HepG2 (cell line): ENCODE results near the gene ADI1. TPM values are rescaled to one million over a fixed set of nuclear protein-coding genes. Genes with fewer than 3 reads are reported as not detected.

ENCODE experiments used
- ATAC-seq: fragments of 200-7000 bp; cut with Tn5 transposase; 3 replicates; pipeline ENCODE4 v1.9.1; 2020; ENCODE audit warnings: mild to moderate bottlenecking, moderate library complexity
- BruUV-seq: library from RNA; stranded (reverse); fragments of 400-500 nt; replicated peaks from 2 replicates; lab custom pipeline; 2021; lab: Mats Ljungman, UMichigan
- CTCF ChIA-PET: fragments of 300-600 bp; formaldehyde crosslinking; extraction: SDS; loops from one replicate; lab custom pipeline; 2021; ENCODE audit warnings: low total read pairs, inconsistent platforms, low intra/inter-chr PET ratio; lab: Yijun Ruan, JAX
- POLR2A ChIA-PET: fragments of 350-600 bp; sonication (Branson Sonifier 250); formaldehyde crosslinking; loops from one replicate; lab custom pipeline; 2020; ENCODE audit warnings: antibody characterized with exemption, inconsistent platforms; lab: Yijun Ruan, JAX
- DNase-seq: peaks from one replicate; pipeline ENCODE4 v3.0.0-alpha.2; 2015; ENCODE audit warnings: low spot score
- FAIRE-seq: peaks from 3 replicates; lab custom pipeline; 2011; peaks lifted over from hg19 to GRCh38; lab: Jason Lieb, UNC
- H2AFZ ChIP-seq: one replicate; pipeline ENCODE4 v1.6.1; 2011; ENCODE audit warnings: low read length, inconsistent platforms
- H3K27ac ChIP-seq: fragments of 300-600 bp; 3 replicates; pipeline ENCODE4 v1.8.0; 2011; ENCODE audit warnings: mixed run types, mild to moderate bottlenecking, mixed read lengths, low read length, inconsistent platforms; ENCODE audit not compliant: insufficient read depth; ENCODE audit errors: extremely low read length
- H3K27me3 ChIP-seq, 2 experiments: fragments of 200-600 bp in 1 of 2; 2 replicates in 1 of 2; 3 replicates in 1 of 2; pipeline versions ENCODE4 v1.6.0 to v1.8.0; 2011; ENCODE audit warnings: low read length in 2 of 2, mild to moderate bottlenecking in 2 of 2, moderate library complexity in 2 of 2, inconsistent platforms in 1 of 2; ENCODE audit not compliant: insufficient read depth in 2 of 2, control insufficient read depth in 1 of 2
- H3K36me3 ChIP-seq, 2 experiments: fragments of 200-600 bp in 1 of 2; replicated peaks in 1 of 2; 2 replicates in 1 of 2; 3 replicates in 1 of 2; pipeline versions ENCODE4 v1.5.1 to v1.8.0; 2011; ENCODE audit warnings: low read length in 2 of 2, inconsistent platforms in 1 of 2; ENCODE audit not compliant: insufficient read depth in 2 of 2, control insufficient read depth in 1 of 2
- H3K4me1 ChIP-seq: 2 replicates; pipeline ENCODE4 v1.5.1; 2012; ENCODE audit warnings: low read length, inconsistent platforms; ENCODE audit not compliant: insufficient read depth
- H3K4me2 ChIP-seq: 2 replicates; pipeline ENCODE4 v1.6.0; 2011; ENCODE audit warnings: low read depth, low read length, inconsistent platforms
- H3K4me3 ChIP-seq, 3 experiments: fragments of 200-600 bp in 1 of 3; sonication (generic), shearing (Covaris generic) in 1 of 3; replicated peaks in 1 of 3; 2 replicates each; pipeline ENCODE4 v1.5.1; 2011 to 2016; ENCODE audit warnings: low read length in 3 of 3, inconsistent platforms in 2 of 3, low read depth in 2 of 3, mild to moderate bottlenecking in 2 of 3, control low read depth in 1 of 3, mixed read lengths in 1 of 3; ENCODE audit not compliant: insufficient read depth in 1 of 3
- H3K79me2 ChIP-seq: one replicate; pipeline ENCODE4 v1.6.1; 2011; ENCODE audit warnings: low read length, inconsistent platforms; ENCODE audit not compliant: insufficient read depth
- H3K9ac ChIP-seq: 2 replicates; pipeline ENCODE4 v1.6.0; 2011; ENCODE audit warnings: mild to moderate bottlenecking, low read depth, low read length, inconsistent platforms; ENCODE audit not compliant: insufficient read depth
- H3K9me3 ChIP-seq: 2 replicates; pipeline ENCODE4 v1.5.1; 2012; ENCODE audit warnings: mild to moderate bottlenecking, low read length
- H4K20me1 ChIP-seq: 2 replicates; pipeline ENCODE4 v1.6.0; 2011; ENCODE audit warnings: inconsistent platforms, mild to moderate bottlenecking, low read length, moderate library complexity; ENCODE audit not compliant: insufficient read depth
- ATM ChIP-seq: fragments of 450-650 bp; IDR thresholded peaks from 2 replicates; pipeline ENCODE4 v1.7.1; 2017; ENCODE audit warnings: mild to moderate bottlenecking, borderline replicate concordance
- EEA1 ChIP-seq: sonication (generic); formaldehyde crosslinking; IDR thresholded peaks from 2 replicates; pipeline ENCODE4 v1.5.1; 2020; ENCODE audit warnings: mild to moderate bottlenecking, missing genetic modification reagents, borderline replicate concordance
- ISX ChIP-seq: sonication (generic); formaldehyde crosslinking; conservative IDR thresholded peaks from 2 replicates; pipeline ENCODE4 v1.5.0; 2020; ENCODE audit warnings: missing genetic modification reagents
- MEIS2 ChIP-seq: sonication (generic); formaldehyde crosslinking; IDR thresholded peaks from 2 replicates; pipeline ENCODE4 v1.9.0; 2021; ENCODE audit warnings: mild to moderate bottlenecking, missing genetic modification reagents
- PRDM4 ChIP-seq: sonication (generic); formaldehyde crosslinking; IDR thresholded peaks from 2 replicates; pipeline ENCODE4 v1.9.0; 2021; ENCODE audit warnings: missing genetic modification reagents, borderline replicate concordance
- RELA ChIP-seq: sonication (generic); formaldehyde crosslinking; IDR thresholded peaks from 2 replicates; pipeline ENCODE4 v1.4.0; 2020; ENCODE audit warnings: missing genetic modification reagents
- SCMH1 ChIP-seq: sonication (generic); formaldehyde crosslinking; IDR thresholded peaks from 2 replicates; pipeline ENCODE4 v1.9.0; 2021; ENCODE audit warnings: missing genetic modification reagents, mild to moderate bottlenecking, borderline replicate concordance
- WGBS: methylation state at CpG from one replicate; pipeline ENCODE4 v1.1.6; 2017; ENCODE audit warnings: low lambda C conversion rate; 5-methylcytosine and 5-hydroxymethylcytosine counted together
- in situ Hi-C: cut with HindIII; loops from 2 replicates; pipeline ENCODE4 v1.10.0; 2017; ENCODE audit warnings: low pct_unique_long_range_greater_than_20kb; ENCODE audit not compliant: extremely low pct_ligation_motif_present
- intact Hi-C: fragments of 100-400 bp; cut with micrococcal nuclease; formaldehyde crosslinking; loops from one replicate; pipeline ENCODE4 v1.10.0; 2022; ENCODE audit not compliant: unreplicated experiment
- polyA plus RNA-seq, 8 experiments: library from polyadenylated mRNA; depleted of rRNA in 3 of 8; stranded (reverse) in 7 of 8; unstranded in 1 of 8; fragments of >200 nt; fragmentation: Illumina TruSeq in 4 of 8; extraction: Trizol in 4 of 8; gene quantifications; 2 replicates each; pipeline versions ENCODE4 v1.2.1 to v1.2.3, GENCODE V29; 2011 to 2016; ENCODE audit warnings: low read depth in 4 of 8, missing spikeins in 1 of 8, mixed read lengths in 1 of 8; ENCODE audit not compliant: insufficient read depth in 1 of 8
- total RNA-seq, 5 experiments: library from RNA; depleted of rRNA; stranded (reverse); fragments of >200 nt; fragmentation: Illumina TruSeq; extraction: Trizol; gene quantifications; 2 replicates each; pipeline ENCODE4 v1.2.3, GENCODE V29; 2016; ENCODE audit warnings: low read depth in 1 of 5
- TF ChIP-seq, protein P1 (sequence below): sonication (generic); formaldehyde crosslinking; IDR thresholded peaks from 2 replicates; pipeline ENCODE4 v1.5.0; 2020; ENCODE audit warnings: missing genetic modification reagents
- TF ChIP-seq, protein P2 (sequence below): sonication (generic); formaldehyde crosslinking; IDR thresholded peaks from 2 replicates; pipeline ENCODE4 v1.4.0; 2020; ENCODE audit warnings: missing genetic modification reagents

Gene ADI1
- total and polyA plus RNA-seq, 2 of the 13 experiments (the other 11 are each of a cell fraction or from before 2014, with no cell fraction given), result 28.7 to 123 TPM

- Histone ChIP-seq H3K27ac (peak within 1 kb of the TSS; percentile 93), H3K27me3 (no peaks in the 10 kb centered on the region; a peak in 1 of 5 replicates), H4K20me1 (no peaks in the 10 kb centered on the region), H3K4me1 (peaks cover 25% of the 10 kb centered on the region), H3K4me2 (peak within 1 kb of the TSS; percentile 80), H3K79me2 (peaks cover 37% of the 10 kb centered on the region), H3K36me3 (peaks cover 12 to 33% of the 10 kb centered on the region in 2 experiments), H3K4me3 (peak within 1 kb of the TSS; percentile 85 to 92 (median 89)), H3K9me3 (no peaks in the 10 kb centered on the region), H2AFZ (no peak within 1 kb of the TSS), H3K9ac (peak within 1 kb of the TSS; percentile 98)
- peak; percentile 62 for FAIRE-seq
- WGBS, result 1% methylated on average over 58 of the region's 67 CpGs
- intact Hi-C loops (loop anchor here (1.0 to 5.0 kb wide), 4 partner anchors 17 to 94 kb away; partner anchors contain the start of genes ADI1 and RPS7), in situ Hi-C loops (no loop called here)
- CTCF ChIA-PET, result no interaction called here
- BruUV-seq, result TSS peak; percentile 83
- POLR2A ChIA-PET, result interaction anchor here (0.7 to 3.9 kb wide), 38 partner anchors 9 to 181 kb away, joined by 3 to 71 read pairs (median 6); partner anchors contain the start of genes ADI1, EIPR1, RPS7 and TRAPPC12
- DNase-seq, result peak; percentile 99
- peak; percentile 98 for ATAC-seq
- peak; percentile 55 for TF ChIP-seq MEIS2 (CRISPR knock-in tag)
- TF ChIP-seq EEA1 (CRISPR knock-in tag), result peak; percentile 94; the same call in 1 of the 2 replicates
- TF ChIP-seq, protein P1, sequence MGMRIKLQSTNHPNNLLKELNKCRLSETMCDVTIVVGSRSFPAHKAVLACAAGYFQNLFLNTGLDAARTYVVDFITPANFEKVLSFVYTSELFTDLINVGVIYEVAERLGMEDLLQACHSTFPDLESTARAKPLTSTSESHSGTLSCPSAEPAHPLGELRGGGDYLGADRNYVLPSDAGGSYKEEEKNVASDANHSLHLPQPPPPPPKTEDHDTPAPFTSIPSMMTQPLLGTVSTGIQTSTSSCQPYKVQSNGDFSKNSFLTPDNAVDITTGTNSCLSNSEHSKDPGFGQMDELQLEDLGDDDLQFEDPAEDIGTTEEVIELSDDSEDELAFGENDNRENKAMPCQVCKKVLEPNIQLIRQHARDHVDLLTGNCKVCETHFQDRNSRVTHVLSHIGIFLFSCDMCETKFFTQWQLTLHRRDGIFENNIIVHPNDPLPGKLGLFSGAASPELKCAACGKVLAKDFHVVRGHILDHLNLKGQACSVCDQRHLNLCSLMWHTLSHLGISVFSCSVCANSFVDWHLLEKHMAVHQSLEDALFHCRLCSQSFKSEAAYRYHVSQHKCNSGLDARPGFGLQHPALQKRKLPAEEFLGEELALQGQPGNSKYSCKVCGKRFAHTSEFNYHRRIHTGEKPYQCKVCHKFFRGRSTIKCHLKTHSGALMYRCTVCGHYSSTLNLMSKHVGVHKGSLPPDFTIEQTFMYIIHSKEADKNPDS (CRISPR knock-in tag), result peak; percentile 64; the same call in 1 of the 2 replicates
- TF ChIP-seq, protein P2, sequence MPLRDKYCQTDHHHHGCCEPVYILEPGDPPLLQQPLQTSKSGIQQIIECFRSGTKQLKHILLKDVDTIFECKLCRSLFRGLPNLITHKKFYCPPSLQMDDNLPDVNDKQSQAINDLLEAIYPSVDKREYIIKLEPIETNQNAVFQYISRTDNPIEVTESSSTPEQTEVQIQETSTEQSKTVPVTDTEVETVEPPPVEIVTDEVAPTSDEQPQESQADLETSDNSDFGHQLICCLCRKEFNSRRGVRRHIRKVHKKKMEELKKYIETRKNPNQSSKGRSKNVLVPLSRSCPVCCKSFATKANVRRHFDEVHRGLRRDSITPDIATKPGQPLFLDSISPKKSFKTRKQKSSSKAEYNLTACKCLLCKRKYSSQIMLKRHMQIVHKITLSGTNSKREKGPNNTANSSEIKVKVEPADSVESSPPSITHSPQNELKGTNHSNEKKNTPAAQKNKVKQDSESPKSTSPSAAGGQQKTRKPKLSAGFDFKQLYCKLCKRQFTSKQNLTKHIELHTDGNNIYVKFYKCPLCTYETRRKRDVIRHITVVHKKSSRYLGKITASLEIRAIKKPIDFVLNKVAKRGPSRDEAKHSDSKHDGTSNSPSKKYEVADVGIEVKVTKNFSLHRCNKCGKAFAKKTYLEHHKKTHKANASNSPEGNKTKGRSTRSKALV, result peak; percentile 92
- TF ChIP-seq ATM, result no peak
- no peak for TF ChIP-seq RELA
- TF ChIP-seq PRDM4, result no peak
- no peak for TF ChIP-seq SCMH1 (CRISPR knock-in tag)
- TF ChIP-seq ISX (CRISPR knock-in tag), result no peak
These were observed 39.1 kb upstream of the ADI1 start, which contains the start of gene RNASEH1 for GRCh38 chr2:3558205-3559014. RNASEH1 (minus strand) TSS chr2:3558333; CDS start chr2:3558260, 73 bp downstream.
